Stimulated activated CD4-positive, alpha-beta T cell treated with anti-CD3 and anti-CD28 coated beads, Interleukin-4, amount 100 ng/mL, for 4 hours (primary cell): ENCODE data around the gene CHP1.
"Not testable (repeated sequence)": the region's sequence is repeated elsewhere in the genome, so short reads cannot be mapped to it uniquely, and the experiment has no call there.

Experiments used
- DNase-seq, 2 experiments: peaks; one replicate each; pipeline ENCODE4 v3.0.0-alpha.2; 2020

The CHP1 gene

GRCh38 chr15:41230650-41231421 is at the start of gene CHP1, which contains the start of gene EXD1:
CHP1 (plus strand) TSS chr15:41231268; CDS start chr15:41231383, 115 bp downstream.
EXD1 (minus strand) TSS chr15:41230757; CDS start chr15:41226575, 4,182 bp downstream.
- peak; percentile 92 to 94 for DNase-seq

GRCh38 chr15:41182266-41182665 is 48.8 kb upstream of the CHP1 start:
- no peak for DNase-seq

GRCh38 chr15:41183581-41183980 is 47.5 kb upstream of the CHP1 start:
- DNase-seq, result no peak

GRCh38 chr15:41194444-41194843 is 36.6 kb upstream of the CHP1 start:
- no peak for DNase-seq

- DNase-seq, result no peak
These were observed 31.6 kb upstream of the CHP1 start for GRCh38 chr15:41199470-41199869.

- no peak for DNase-seq
These were observed 27.7 kb upstream of the CHP1 start for GRCh38 chr15:41203395-41203794.

GRCh38 chr15:41205315-41205714 is 25.8 kb upstream of the CHP1 start:
- DNase-seq, result no peak

GRCh38 chr15:41207687-41208448 is 23.2 kb upstream of the CHP1 start:
- DNase-seq, result no peak

GRCh38 chr15:41215708-41216107 is 15.4 kb upstream of the CHP1 start:
- DNase-seq, result no peak

GRCh38 chr15:41218851-41219250 is 12.2 kb upstream of the CHP1 start:
- no peak for DNase-seq

GRCh38 chr15:41219381-41219780 is 11.7 kb upstream of the CHP1 start:
- no peak for DNase-seq

GRCh38 chr15:41230345-41230649 is 771 bp upstream of the CHP1 start:
- DNase-seq, result no peak

GRCh38 chr15:41231422-41232226 is 556 bp downstream of the CHP1 start:
- DNase-seq, result no peak

GRCh38 chr15:41233367-41233771 is 2.3 kb downstream of the CHP1 start:
- no peak for DNase-seq

- not testable (repeated sequence) for DNase-seq
These were observed 4.2 kb downstream of the CHP1 start for GRCh38 chr15:41235228-41235627.

GRCh38 chr15:41235929-41236328 is 4.9 kb downstream of the CHP1 start:
- no peak for DNase-seq

GRCh38 chr15:41238100-41238499 is 7.0 kb downstream of the CHP1 start:
- DNase-seq, result no peak

- DNase-seq, result no peak
These were observed 10.3 kb downstream of the CHP1 start for GRCh38 chr15:41241221-41241964.

GRCh38 chr15:41250745-41251144 is 19.7 kb downstream of the CHP1 start:
- DNase-seq, result not testable (repeated sequence)

GRCh38 chr15:41251411-41251810 is 20.3 kb downstream of the CHP1 start:
- no peak for DNase-seq

GRCh38 chr15:41254560-41254959 is 23.5 kb downstream of the CHP1 start:
- DNase-seq, result no peak

GRCh38 chr15:41256103-41256502 is 25.0 kb downstream of the CHP1 start:
- no peak for DNase-seq

- DNase-seq, result no peak
These were observed 25.5 kb downstream of the CHP1 start for GRCh38 chr15:41256577-41257038.
